ENCODE data around the gene WFDC2.

DNA sequence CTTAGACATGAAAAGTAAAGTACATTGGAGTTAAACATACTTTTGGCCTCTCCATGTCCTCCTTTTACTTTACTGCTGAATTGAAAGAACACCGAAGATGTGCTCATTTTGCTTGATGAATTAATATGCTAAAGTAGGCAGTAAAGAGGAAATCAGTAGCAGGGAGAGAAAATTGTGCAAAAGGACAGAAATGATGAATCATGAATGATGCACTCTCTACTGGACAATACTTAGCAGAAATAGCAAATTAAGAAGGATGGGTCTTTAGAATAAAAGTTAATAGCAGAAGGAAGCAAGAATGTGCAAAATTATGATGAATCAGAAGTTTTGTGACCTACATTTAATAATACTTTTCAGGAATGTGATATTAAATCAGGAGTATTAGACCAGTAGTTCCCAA is 54.3 kb downstream of the WFDC2 start:
- TF ChIP-seq, protein P1, sequence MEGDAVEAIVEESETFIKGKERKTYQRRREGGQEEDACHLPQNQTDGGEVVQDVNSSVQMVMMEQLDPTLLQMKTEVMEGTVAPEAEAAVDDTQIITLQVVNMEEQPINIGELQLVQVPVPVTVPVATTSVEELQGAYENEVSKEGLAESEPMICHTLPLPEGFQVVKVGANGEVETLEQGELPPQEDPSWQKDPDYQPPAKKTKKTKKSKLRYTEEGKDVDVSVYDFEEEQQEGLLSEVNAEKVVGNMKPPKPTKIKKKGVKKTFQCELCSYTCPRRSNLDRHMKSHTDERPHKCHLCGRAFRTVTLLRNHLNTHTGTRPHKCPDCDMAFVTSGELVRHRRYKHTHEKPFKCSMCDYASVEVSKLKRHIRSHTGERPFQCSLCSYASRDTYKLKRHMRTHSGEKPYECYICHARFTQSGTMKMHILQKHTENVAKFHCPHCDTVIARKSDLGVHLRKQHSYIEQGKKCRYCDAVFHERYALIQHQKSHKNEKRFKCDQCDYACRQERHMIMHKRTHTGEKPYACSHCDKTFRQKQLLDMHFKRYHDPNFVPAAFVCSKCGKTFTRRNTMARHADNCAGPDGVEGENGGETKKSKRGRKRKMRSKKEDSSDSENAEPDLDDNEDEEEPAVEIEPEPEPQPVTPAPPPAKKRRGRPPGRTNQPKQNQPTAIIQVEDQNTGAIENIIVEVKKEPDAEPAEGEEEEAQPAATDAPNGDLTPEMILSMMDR (IDR thresholded peaks at IDR 0.05), result no peak
- TF ChIP-seq POLR2A (IDR thresholded peaks at IDR 0.05), result no peak
